ENCODE measurements around the gene FRMD3.

Gene FRMD3

GRCh38 chr9:83557771-83558170 is 19.6 kb upstream of the FRMD3 start:
- Histone ChIP-seq H3K27me3 (ENCODE audit: insufficient read depth, low read length) (peaks cover 10% of the 10 kb centered on the region; the same call in 1 of the 2 replicates), H3K36me3 (ENCODE audit: insufficient read depth, low read length) (no peaks in the 10 kb centered on the region), H2AFZ (ENCODE audit: low read length, unreplicated experiment) (no peak overlapping the region), H3K4me1 (ENCODE audit: control insufficient read depth, insufficient read depth, low read length, unreplicated experiment) (no peaks in the 10 kb centered on the region), H3K79me2 (ENCODE audit: control insufficient read depth, insufficient read depth, low read length, unreplicated experiment) (no peaks in the 10 kb centered on the region), H3K4me3 (ENCODE audit: low read depth, low read length) (no peak overlapping the region), H3K27ac (ENCODE audit: low read depth, low read length) (no peak overlapping the region)

- no peak overlapping the region for H2AFZ ChIP-seq (ENCODE audit: low read length, unreplicated experiment)
- no peak overlapping the region for H3K27ac ChIP-seq (ENCODE audit: low read depth, low read length)
- no peaks in the 10 kb centered on the region for H3K36me3 ChIP-seq (ENCODE audit: insufficient read depth, low read length)
- no peaks in the 10 kb centered on the region for H3K79me2 ChIP-seq (ENCODE audit: control insufficient read depth, insufficient read depth, low read length, unreplicated experiment)
- H3K4me1 ChIP-seq (ENCODE audit: control insufficient read depth, insufficient read depth, low read length, unreplicated experiment), result no peaks in the 10 kb centered on the region
- H3K4me3 ChIP-seq (ENCODE audit: low read depth, low read length), result no peak overlapping the region
- H3K27me3 ChIP-seq (ENCODE audit: insufficient read depth, low read length), result peaks cover 14% of the 10 kb centered on the region; the same call in 1 of the 2 replicates
Measured at GRCh38 chr9:83557317-83557716, 19.1 kb upstream of the FRMD3 start.

GRCh38 chr9:83554278-83554677 is 16.1 kb upstream of the FRMD3 start:
- Histone ChIP-seq H3K27me3 (ENCODE audit: insufficient read depth, low read length) (peaks cover 19% of the 10 kb centered on the region; the same call in 1 of the 2 replicates), H3K36me3 (ENCODE audit: insufficient read depth, low read length) (no peaks in the 10 kb centered on the region), H3K4me3 (ENCODE audit: low read depth, low read length) (no peak overlapping the region), H2AFZ (ENCODE audit: low read length, unreplicated experiment) (no peak overlapping the region), H3K4me1 (ENCODE audit: control insufficient read depth, insufficient read depth, low read length, unreplicated experiment) (no peaks in the 10 kb centered on the region), H3K27ac (ENCODE audit: low read depth, low read length) (no peak overlapping the region), H3K79me2 (ENCODE audit: control insufficient read depth, insufficient read depth, low read length, unreplicated experiment) (no peaks in the 10 kb centered on the region)

- Histone ChIP-seq H3K27ac (ENCODE audit: low read depth, low read length) (no peak overlapping the region), H2AFZ (ENCODE audit: low read length, unreplicated experiment) (no peak overlapping the region), H3K4me1 (ENCODE audit: control insufficient read depth, insufficient read depth, low read length, unreplicated experiment) (peaks cover 3% of the 10 kb centered on the region), H3K27me3 (ENCODE audit: insufficient read depth, low read length) (no peaks in the 10 kb centered on the region; the same call in 1 of the 2 replicates), H3K4me3 (ENCODE audit: low read depth, low read length) (no peak overlapping the region), H3K79me2 (ENCODE audit: control insufficient read depth, insufficient read depth, low read length, unreplicated experiment) (no peaks in the 10 kb centered on the region), H3K36me3 (ENCODE audit: insufficient read depth, low read length) (no peaks in the 10 kb centered on the region)
Measured at GRCh38 chr9:83544002-83544698, 5.9 kb upstream of the FRMD3 start.

GRCh38 chr9:83538890-83539238 is 663 bp upstream of the FRMD3 start:
- H2AFZ ChIP-seq (ENCODE audit: low read length, unreplicated experiment), result peak overlapping the region; percentile 14
- H3K79me2 ChIP-seq (ENCODE audit: control insufficient read depth, insufficient read depth, low read length, unreplicated experiment), result peaks cover 13% of the 10 kb centered on the region
- peaks cover 6% of the 10 kb centered on the region for H3K27me3 ChIP-seq (ENCODE audit: insufficient read depth, low read length)
- peak overlapping the region; percentile 86 for H3K4me3 ChIP-seq (ENCODE audit: low read depth, low read length)
- no peaks in the 10 kb centered on the region for H3K36me3 ChIP-seq (ENCODE audit: insufficient read depth, low read length)
- no peak overlapping the region for H3K27ac ChIP-seq (ENCODE audit: low read depth, low read length)
- H3K4me1 ChIP-seq (ENCODE audit: control insufficient read depth, insufficient read depth, low read length, unreplicated experiment), result no peaks in the 10 kb centered on the region

GRCh38 chr9:83537331-83538171 is 650 bp downstream of the FRMD3 start:
- H2AFZ ChIP-seq (ENCODE audit: low read length, unreplicated experiment), result peak overlapping the region; percentile 42
- H3K27ac ChIP-seq (ENCODE audit: low read depth, low read length), result no peak overlapping the region
- H3K27me3 ChIP-seq (ENCODE audit: insufficient read depth, low read length), result peaks cover 6% of the 10 kb centered on the region
- H3K4me3 ChIP-seq (ENCODE audit: low read depth, low read length), result peak overlapping the region; percentile 86
- H3K4me1 ChIP-seq (ENCODE audit: control insufficient read depth, insufficient read depth, low read length, unreplicated experiment), result no peaks in the 10 kb centered on the region
- H3K79me2 ChIP-seq (ENCODE audit: control insufficient read depth, insufficient read depth, low read length, unreplicated experiment), result peaks cover 17% of the 10 kb centered on the region
- H3K36me3 ChIP-seq (ENCODE audit: insufficient read depth, low read length), result no peaks in the 10 kb centered on the region

- no peak overlapping the region for H2AFZ ChIP-seq (ENCODE audit: low read length, unreplicated experiment)
- H3K27me3 ChIP-seq (ENCODE audit: insufficient read depth, low read length), result peaks cover 6% of the 10 kb centered on the region
- peaks cover 22% of the 10 kb centered on the region for H3K79me2 ChIP-seq (ENCODE audit: control insufficient read depth, insufficient read depth, low read length, unreplicated experiment)
- H3K27ac ChIP-seq (ENCODE audit: low read depth, low read length), result no peak overlapping the region
- H3K36me3 ChIP-seq (ENCODE audit: insufficient read depth, low read length), result no peaks in the 10 kb centered on the region
- H3K4me1 ChIP-seq (ENCODE audit: control insufficient read depth, insufficient read depth, low read length, unreplicated experiment), result no peaks in the 10 kb centered on the region
- peak overlapping the region; percentile 5; the same call in 1 of the 2 replicates for H3K4me3 ChIP-seq (ENCODE audit: low read depth, low read length)
Measured at GRCh38 chr9:83536332-83536731, 1.9 kb downstream of the FRMD3 start.

- H2AFZ ChIP-seq (ENCODE audit: low read length, unreplicated experiment), result no peak overlapping the region
- H3K79me2 ChIP-seq (ENCODE audit: control insufficient read depth, insufficient read depth, low read length, unreplicated experiment), result peaks cover 23% of the 10 kb centered on the region
- H3K36me3 ChIP-seq (ENCODE audit: insufficient read depth, low read length), result no peaks in the 10 kb centered on the region
Measured at GRCh38 chr9:83535736-83536135, 2.5 kb downstream of the FRMD3 start.

GRCh38 chr9:83533296-83533695 is 4.9 kb downstream of the FRMD3 start:
- Histone ChIP-seq H3K4me1 (ENCODE audit: control insufficient read depth, insufficient read depth, low read length, unreplicated experiment) (no peaks in the 10 kb centered on the region), H3K36me3 (ENCODE audit: insufficient read depth, low read length) (no peaks in the 10 kb centered on the region), H3K27me3 (ENCODE audit: insufficient read depth, low read length) (peaks cover 6% of the 10 kb centered on the region), H3K4me3 (ENCODE audit: low read depth, low read length) (no peak overlapping the region), H2AFZ (ENCODE audit: low read length, unreplicated experiment) (no peak overlapping the region), H3K79me2 (ENCODE audit: control insufficient read depth, insufficient read depth, low read length, unreplicated experiment) (peaks cover 29% of the 10 kb centered on the region), H3K27ac (ENCODE audit: low read depth, low read length) (no peak overlapping the region)

More at GRCh38 chr9:83535736-83536135, 2.5 kb downstream of the FRMD3 start:
- no peak overlapping the region for H3K4me3 ChIP-seq (ENCODE audit: low read depth, low read length)
- H3K27me3 ChIP-seq (ENCODE audit: insufficient read depth, low read length), result peaks cover 6% of the 10 kb centered on the region
- H3K4me1 ChIP-seq (ENCODE audit: control insufficient read depth, insufficient read depth, low read length, unreplicated experiment), result no peaks in the 10 kb centered on the region
- H3K27ac ChIP-seq (ENCODE audit: low read depth, low read length), result no peak overlapping the region

- H3K27ac ChIP-seq (ENCODE audit: low read depth, low read length), result no peak overlapping the region
- no peaks in the 10 kb centered on the region for H3K4me1 ChIP-seq (ENCODE audit: control insufficient read depth, insufficient read depth, low read length, unreplicated experiment)
- no peak overlapping the region for H3K4me3 ChIP-seq (ENCODE audit: low read depth, low read length)
- no peaks in the 10 kb centered on the region for H3K36me3 ChIP-seq (ENCODE audit: insufficient read depth, low read length)
- H3K27me3 ChIP-seq (ENCODE audit: insufficient read depth, low read length), result no peaks in the 10 kb centered on the region
- H2AFZ ChIP-seq (ENCODE audit: low read length, unreplicated experiment), result no peak overlapping the region
- H3K79me2 ChIP-seq (ENCODE audit: control insufficient read depth, insufficient read depth, low read length, unreplicated experiment), result peaks cover 24% of the 10 kb centered on the region
Measured at GRCh38 chr9:83526901-83527300, 11.3 kb downstream of the FRMD3 start.

GRCh38 chr9:83526211-83526610 is 12.0 kb downstream of the FRMD3 start:
- no peak overlapping the region for H3K27ac ChIP-seq (ENCODE audit: low read depth, low read length)
- no peaks in the 10 kb centered on the region for H3K27me3 ChIP-seq (ENCODE audit: insufficient read depth, low read length)
- H3K79me2 ChIP-seq (ENCODE audit: control insufficient read depth, insufficient read depth, low read length, unreplicated experiment), result peaks cover 22% of the 10 kb centered on the region
- H3K4me3 ChIP-seq (ENCODE audit: low read depth, low read length), result no peak overlapping the region
- H3K4me1 ChIP-seq (ENCODE audit: control insufficient read depth, insufficient read depth, low read length, unreplicated experiment), result no peaks in the 10 kb centered on the region
- no peaks in the 10 kb centered on the region for H3K36me3 ChIP-seq (ENCODE audit: insufficient read depth, low read length)
- no peak overlapping the region for H2AFZ ChIP-seq (ENCODE audit: low read length, unreplicated experiment)

Measured in ACC112 (cell line).